ENCODE results near the gene HERC2.
"Not testable (repeated sequence)": the region's sequence is repeated elsewhere in the genome, so short reads cannot be mapped to it uniquely, and the experiment has no call there.

Gene HERC2

GRCh38 chr15:28182216-28182615 lies 139.8 kb downstream of the HERC2 start:
- TF ChIP-seq, protein P1, sequence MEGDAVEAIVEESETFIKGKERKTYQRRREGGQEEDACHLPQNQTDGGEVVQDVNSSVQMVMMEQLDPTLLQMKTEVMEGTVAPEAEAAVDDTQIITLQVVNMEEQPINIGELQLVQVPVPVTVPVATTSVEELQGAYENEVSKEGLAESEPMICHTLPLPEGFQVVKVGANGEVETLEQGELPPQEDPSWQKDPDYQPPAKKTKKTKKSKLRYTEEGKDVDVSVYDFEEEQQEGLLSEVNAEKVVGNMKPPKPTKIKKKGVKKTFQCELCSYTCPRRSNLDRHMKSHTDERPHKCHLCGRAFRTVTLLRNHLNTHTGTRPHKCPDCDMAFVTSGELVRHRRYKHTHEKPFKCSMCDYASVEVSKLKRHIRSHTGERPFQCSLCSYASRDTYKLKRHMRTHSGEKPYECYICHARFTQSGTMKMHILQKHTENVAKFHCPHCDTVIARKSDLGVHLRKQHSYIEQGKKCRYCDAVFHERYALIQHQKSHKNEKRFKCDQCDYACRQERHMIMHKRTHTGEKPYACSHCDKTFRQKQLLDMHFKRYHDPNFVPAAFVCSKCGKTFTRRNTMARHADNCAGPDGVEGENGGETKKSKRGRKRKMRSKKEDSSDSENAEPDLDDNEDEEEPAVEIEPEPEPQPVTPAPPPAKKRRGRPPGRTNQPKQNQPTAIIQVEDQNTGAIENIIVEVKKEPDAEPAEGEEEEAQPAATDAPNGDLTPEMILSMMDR (IDR thresholded peaks at IDR 0.05; ENCODE audit: low read depth, low read length, missing control alignments): no peak
- DNase-seq (ENCODE audit: low read depth): no peak
- in situ Hi-C loops (cut with HindIII; ENCODE audit: low sequenced_read_pairs): no loop called here
- H3K4me3 ChIP-seq (ENCODE audit: low read depth, low read length): no peak overlapping the region

GRCh38 chr15:28181366-28181765 lies 140.6 kb downstream of the HERC2 start:
- no peak for DNase-seq (ENCODE audit: low read depth)
- TF ChIP-seq, protein P1 (IDR thresholded peaks at IDR 0.05; ENCODE audit: low read depth, low read length, missing control alignments): no peak
- H3K4me3 ChIP-seq (ENCODE audit: low read depth, low read length): no peak overlapping the region
- in situ Hi-C loops (cut with HindIII; ENCODE audit: low sequenced_read_pairs): no loop called here

DNA sequence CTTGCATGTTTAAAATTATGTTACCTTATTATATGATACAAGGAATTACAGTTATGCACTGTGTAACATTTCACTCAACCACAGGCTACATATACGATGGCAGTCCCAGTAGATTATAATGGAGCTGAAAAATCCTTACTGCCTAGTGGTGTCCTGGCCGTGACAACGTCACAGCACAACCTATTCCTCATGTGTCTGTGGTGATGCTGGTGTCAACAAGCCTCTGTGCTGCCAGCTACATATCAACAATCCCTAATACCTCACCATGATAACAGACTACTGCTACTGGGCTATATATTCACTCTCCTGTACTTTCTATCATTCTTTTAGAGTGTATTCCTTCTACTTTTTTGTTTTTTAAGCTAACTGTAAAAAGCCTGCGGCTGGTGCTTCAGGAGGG lies 142.7 kb downstream of the HERC2 start:
- TF ChIP-seq, protein P1 (IDR thresholded peaks at IDR 0.05; ENCODE audit: low read depth, low read length, missing control alignments): no peak
- in situ Hi-C loops (cut with HindIII; ENCODE audit: low sequenced_read_pairs): no loop called here
- no peak overlapping the region for H3K4me3 ChIP-seq (ENCODE audit: low read depth, low read length)
- DNase-seq (ENCODE audit: low read depth): no peak

GRCh38 chr15:28178727-28179126 lies 143.3 kb downstream of the HERC2 start:
- in situ Hi-C loops (cut with HindIII; ENCODE audit: low sequenced_read_pairs): no loop called here
- H3K4me3 ChIP-seq (ENCODE audit: low read depth, low read length): no peak overlapping the region
- TF ChIP-seq, protein P1 (IDR thresholded peaks at IDR 0.05; ENCODE audit: low read depth, low read length, missing control alignments): no peak
- no peak for DNase-seq (ENCODE audit: low read depth)

DNA sequence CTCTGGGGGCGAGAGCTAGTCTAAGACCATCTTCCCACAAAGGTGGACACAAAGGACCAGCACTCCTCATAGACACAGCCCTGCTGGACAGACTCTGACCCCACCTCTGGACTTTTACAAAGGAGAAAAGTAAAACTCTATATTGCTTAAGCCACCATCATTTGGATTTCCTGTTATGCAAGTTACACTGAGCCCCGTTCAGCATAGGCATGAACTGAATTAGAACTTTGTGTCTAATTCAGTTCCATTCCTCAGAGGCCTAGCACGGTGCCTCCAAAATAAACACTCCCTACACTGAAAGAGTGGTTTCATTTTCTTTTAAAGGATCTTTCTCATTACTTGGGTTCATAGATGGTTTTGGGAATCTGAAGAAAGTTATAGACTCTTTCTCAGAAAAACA lies 143.7 kb downstream of the HERC2 start:
- TF ChIP-seq, protein P1 (IDR thresholded peaks at IDR 0.05; ENCODE audit: low read depth, low read length, missing control alignments): no peak
- in situ Hi-C loops (cut with HindIII; ENCODE audit: low sequenced_read_pairs): no loop called here
- no peak for DNase-seq (ENCODE audit: low read depth)
- no peak overlapping the region for H3K4me3 ChIP-seq (ENCODE audit: low read depth, low read length)

DNA sequence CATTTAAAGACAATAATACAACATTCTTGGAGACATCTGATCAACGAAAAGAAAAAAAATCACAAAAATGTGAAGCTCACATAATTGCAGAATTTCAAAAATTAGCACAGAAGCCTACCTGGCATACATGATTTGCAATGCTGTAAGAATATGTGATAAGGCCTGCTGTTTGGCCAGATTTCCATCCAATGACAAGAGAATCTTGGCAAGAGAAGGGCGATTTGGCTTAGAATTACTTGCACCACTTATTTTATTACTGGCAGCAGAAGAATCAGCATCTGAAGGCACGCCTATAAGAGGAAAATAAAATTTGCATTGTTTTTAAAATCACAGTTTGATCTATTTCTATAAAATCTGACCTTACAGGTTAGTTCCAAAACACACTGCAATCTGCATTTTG lies 152.6 kb downstream of the HERC2 start:
- no peak for DNase-seq (ENCODE audit: low read depth)
- TF ChIP-seq, protein P1 (IDR thresholded peaks at IDR 0.05; ENCODE audit: low read depth, low read length, missing control alignments): no peak
- H3K4me3 ChIP-seq (ENCODE audit: low read depth, low read length): no peak overlapping the region
- in situ Hi-C loops (cut with HindIII; ENCODE audit: low sequenced_read_pairs): no loop called here

- DNase-seq (ENCODE audit: low read depth); in situ Hi-C loops (cut with HindIII; ENCODE audit: low sequenced_read_pairs); H3K4me3 ChIP-seq (ENCODE audit: low read depth, low read length): not testable (repeated sequence)
Measured at GRCh38 chr15:28168405-28169121, 153.4 kb downstream of the HERC2 start.

Data from astrocyte of the cerebellum (primary cell).